NCI-H2029 (cell line): Measurements from ENCODE around the gene SOWAHA.
"Not testable (repeated sequence)": the region's sequence is repeated elsewhere in the genome, so short reads cannot be mapped to it uniquely, and the experiment has no call there.

Source experiments
- DNase-seq: peaks from one replicate; lab custom pipeline; 2025; lab: John Stamatoyannopoulos, UW

SOWAHA gene

GRCh38 chr5:132854992-132855391 is 41.9 kb downstream of the SOWAHA start:
- not testable (repeated sequence) for DNase-seq

GRCh38 chr5:132856011-132856410 is 42.9 kb downstream of the SOWAHA start:
- DNase-seq = no peak

GRCh38 chr5:132859889-132860437 is 46.9 kb downstream of the SOWAHA start:
- no peak for DNase-seq

GRCh38 chr5:132860742-132861141 is 47.6 kb downstream of the SOWAHA start:
- DNase-seq = no peak

GRCh38 chr5:132865668-132866341 is 52.7 kb downstream of the SOWAHA start:
- no peak for DNase-seq
